ENCODE measurements around the gene OR6C2.
"Not testable (repeated sequence)": the region's sequence is repeated elsewhere in the genome, so short reads cannot be mapped to it uniquely, and the experiment has no call there.

OR6C2 gene

DNA sequence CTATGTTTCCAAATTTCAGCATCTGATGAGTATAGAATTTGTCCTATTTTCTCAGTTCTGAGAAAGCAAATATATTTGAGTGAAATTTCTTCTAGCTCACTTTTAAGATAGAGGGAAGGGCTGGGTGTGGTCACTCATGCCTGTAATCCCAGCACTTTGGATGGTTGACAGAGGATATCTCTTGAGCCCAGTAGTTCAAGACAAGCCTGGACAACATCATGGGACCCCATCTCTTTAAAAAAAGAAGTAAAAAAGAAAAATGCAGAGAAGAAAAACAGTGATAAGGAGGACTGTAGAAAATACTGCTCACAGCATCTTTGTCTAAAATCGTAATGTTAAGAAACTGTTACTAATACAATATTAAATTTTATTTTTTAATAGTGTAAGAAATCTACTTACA, 28.4 kb downstream of the OR6C2 start:
- DNase-seq (ENCODE audit: low read depth), result no peak

DNA sequence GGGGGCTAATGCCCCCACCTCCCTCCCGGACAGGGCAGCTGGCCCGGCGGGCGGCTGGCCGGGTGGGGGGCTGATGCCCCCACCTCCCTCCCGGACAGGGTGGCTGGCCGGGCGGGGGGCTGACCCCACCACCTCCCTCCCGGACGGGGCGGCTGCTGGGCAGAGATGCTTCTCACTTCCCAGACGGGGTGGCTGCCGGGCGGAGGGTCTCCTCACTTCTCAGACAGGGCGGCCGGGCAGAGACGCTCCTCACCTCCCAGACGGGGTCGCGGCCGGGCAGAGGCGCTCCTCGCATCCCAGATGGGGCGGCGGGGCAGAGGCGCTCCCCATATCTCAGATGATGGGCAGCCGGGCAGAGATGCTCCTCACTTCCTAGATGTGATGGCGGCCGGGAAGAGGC, 35.3 kb downstream of the OR6C2 start:
- DNase-seq (ENCODE audit: low read depth), result not testable (repeated sequence)

DNA sequence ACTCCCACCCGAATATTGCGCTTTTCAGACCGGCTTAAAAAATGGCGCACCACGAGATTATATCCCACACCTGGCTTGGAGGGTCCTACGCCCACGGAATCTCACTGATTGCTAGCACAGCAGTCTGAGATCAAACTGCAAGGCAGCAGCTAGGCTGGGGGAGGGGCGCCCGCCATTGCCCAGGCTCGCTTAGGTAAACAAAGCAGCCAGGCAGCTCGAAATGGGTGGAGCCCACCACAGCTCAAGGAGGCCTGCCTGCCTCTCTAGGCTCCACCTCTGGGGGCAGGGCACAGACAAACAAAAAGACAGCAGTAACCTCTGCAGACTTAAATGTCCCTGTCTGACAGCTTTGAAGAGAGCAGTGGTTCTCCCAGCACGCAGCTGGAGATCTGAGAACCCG, 40.4 kb downstream of the OR6C2 start:
- DNase-seq (ENCODE audit: low read depth), result not testable (repeated sequence)

DNA sequence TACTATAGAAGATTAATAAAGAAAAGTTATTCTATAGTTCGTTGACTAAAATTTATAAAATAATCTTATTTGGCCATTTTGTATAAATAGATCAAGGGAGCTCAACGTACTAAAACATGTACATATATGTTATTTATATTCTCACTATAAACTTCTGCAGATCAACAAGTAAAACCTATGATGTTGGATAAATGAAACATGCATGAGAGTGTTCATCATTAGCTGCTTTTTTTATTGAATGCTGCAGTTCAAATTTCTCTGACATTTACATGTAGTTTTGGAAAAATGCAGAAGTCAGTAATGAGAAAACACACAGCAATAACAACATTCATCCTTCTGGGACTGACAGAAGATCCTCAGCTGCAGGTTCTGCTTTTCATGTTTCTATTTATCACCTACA, 48.2 kb downstream of the OR6C2 start, which contains the start of gene OR6C68:
Gene OR6C68, plus strand, starts transcription at position 301 of the 400 bp plus-strand sequence. Its CDS starts 0 bp downstream, at position 301.
- DNase-seq (ENCODE audit: low read depth), result no peak

DNA sequence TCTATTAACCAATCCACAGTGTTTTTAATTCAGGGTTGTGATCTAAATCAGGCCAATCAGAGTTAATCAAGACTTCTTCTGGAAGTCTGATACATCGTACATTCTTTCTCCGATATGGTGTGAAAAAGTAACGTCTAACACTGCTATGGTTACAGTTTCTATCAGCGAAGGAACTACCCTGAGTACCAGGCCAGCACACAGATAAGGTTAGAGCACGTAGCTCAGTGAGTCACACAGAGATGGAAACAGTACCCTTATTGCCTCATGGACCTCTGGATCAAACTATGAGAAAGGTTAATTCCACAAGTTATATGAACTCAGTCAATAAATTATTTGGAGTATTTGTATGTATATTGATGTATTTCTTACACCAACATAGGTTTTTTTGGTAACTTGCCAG, 51.6 kb downstream of the OR6C2 start:
- no peak for DNase-seq (ENCODE audit: low read depth)

DNA sequence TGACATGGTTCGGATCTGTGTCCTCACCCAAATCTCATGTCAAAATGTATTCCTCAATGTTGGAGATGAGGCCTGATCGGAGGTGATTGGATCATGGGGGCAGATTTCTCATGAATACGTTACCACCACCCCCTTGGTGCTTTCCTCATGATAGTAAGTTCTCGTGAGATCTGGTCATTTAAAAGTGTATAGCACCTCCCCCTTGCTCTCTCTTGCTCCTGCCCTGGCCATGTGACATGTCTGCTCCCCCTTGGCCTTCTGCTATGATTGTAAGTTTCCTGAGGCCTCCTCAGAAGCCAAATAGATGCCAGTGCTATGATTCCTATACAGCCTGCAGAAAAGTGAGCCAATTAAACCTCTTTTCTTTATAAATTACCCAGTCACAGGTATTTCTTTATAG, 55.4 kb downstream of the OR6C2 start:
- no peak for DNase-seq (ENCODE audit: low read depth)

DNA sequence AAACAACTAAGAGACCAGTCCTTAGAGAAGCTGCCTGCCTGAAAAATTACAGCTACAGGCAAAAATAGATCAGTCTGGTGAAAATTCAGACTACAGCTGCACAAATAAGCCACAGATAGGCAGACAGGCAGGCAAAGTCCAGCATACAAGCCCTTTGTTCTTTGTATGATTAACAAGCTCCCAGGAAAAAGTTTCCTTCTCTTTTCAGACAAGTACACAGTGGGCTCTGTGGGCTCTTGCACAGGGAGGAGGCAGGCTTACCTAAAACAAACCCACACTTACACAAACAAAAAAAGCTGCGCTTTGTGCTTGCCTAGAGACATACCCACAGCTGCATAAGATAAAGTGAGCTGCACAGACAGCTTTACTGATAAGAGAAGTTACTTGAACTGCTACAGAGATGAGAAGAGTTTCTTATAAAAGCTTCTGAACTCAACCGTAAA, 56.0 kb downstream of the OR6C2 start:
- no peak for DNase-seq (ENCODE audit: low read depth)

DNA sequence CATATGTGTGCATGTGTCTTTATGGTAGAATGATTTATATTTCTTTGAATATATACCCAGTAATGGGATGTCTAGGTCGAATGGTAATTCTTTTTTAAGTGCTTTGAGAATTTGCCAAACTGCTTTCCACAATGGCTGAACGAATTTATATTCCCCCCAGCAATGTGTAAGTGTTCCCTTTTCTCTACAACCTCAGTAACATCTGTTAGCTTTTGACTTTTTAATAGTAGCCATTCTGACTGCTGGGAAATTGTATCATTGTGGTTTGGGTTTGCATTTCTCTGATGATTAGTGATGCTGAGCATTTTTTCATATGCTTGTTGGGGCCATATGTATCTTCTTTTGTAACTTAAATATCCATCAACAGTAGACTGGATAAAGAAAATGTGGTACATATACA, 57.7 kb downstream of the OR6C2 start:
- DNase-seq (ENCODE audit: low read depth), result no peak

All from ELR (cell line).